Smooth muscle cell (in vitro differentiated cells): ENCODE data around the gene JAZF1. TPM values are rescaled to one million over a fixed set of nuclear protein-coding genes. Genes with fewer than 3 reads are reported as not detected.

Experiments used
- DNase-seq: peaks from one replicate; lab custom pipeline; 2025; ENCODE audit not compliant: unreplicated experiment; lab: John Stamatoyannopoulos, UW
- H2AFZ ChIP-seq: fragments of 200-600 bp; sonication (generic); 2 replicates; pipeline ENCODE4 v1.6.0; 2016; ENCODE audit warnings: antibody characterized with exemption, low read depth, mild to moderate bottlenecking
- H3F3A ChIP-seq: fragments of 200-600 bp; sonication (generic); 2 replicates; pipeline ENCODE4 v1.6.0; 2017; ENCODE audit warnings: antibody characterized with exemption, low read depth
- H3K27ac ChIP-seq: fragments of 200-600 bp; sonication (generic); 2 replicates; pipeline ENCODE4 v1.5.1; 2016; ENCODE audit warnings: low read depth, mild to moderate bottlenecking
- H3K27me3 ChIP-seq: fragments of 200-600 bp; sonication (generic); 2 replicates; pipeline ENCODE4 v1.6.1; 2016; ENCODE audit warnings: low read depth, mild to moderate bottlenecking
- H3K36me3 ChIP-seq: fragments of 200-600 bp; sonication (generic); 2 replicates; pipeline ENCODE4 v1.5.1; 2016; ENCODE audit warnings: low read depth
- H3K4me1 ChIP-seq: fragments of 200-600 bp; sonication (generic); 2 replicates; pipeline ENCODE4 v1.5.1; 2016; ENCODE audit warnings: low read depth
- H3K4me2 ChIP-seq: fragments of 200-600 bp; sonication (generic); 2 replicates; pipeline ENCODE4 v1.6.0; 2016; ENCODE audit warnings: mild to moderate bottlenecking
- H3K4me3 ChIP-seq: fragments of 200-600 bp; sonication (generic); 2 replicates; pipeline ENCODE4 v1.5.1; 2016; ENCODE audit warnings: mild to moderate bottlenecking
- H3K79me2 ChIP-seq: fragments of 200-600 bp; sonication (generic); 2 replicates; pipeline ENCODE4 v1.6.0; 2016; ENCODE audit warnings: low read depth, mild to moderate bottlenecking
- H3K9ac ChIP-seq: fragments of 200-600 bp; sonication (generic); 2 replicates; pipeline ENCODE4 v1.6.0; 2016; ENCODE audit warnings: low read depth
- H3K9me3 ChIP-seq: fragments of 200-600 bp; sonication (generic); replicated peaks from 2 replicates; pipeline ENCODE4 v1.5.1; 2016; ENCODE audit warnings: low read depth
- H4K20me1 ChIP-seq: fragments of 200-600 bp; sonication (generic); 2 replicates; pipeline ENCODE4 v1.6.0; 2016; ENCODE audit warnings: low read depth
- WGBS: methylation state at CpG from one replicate; pipeline ENCODE4 v1.1.7; 2016; ENCODE audit warnings: low lambda C conversion rate; 5-methylcytosine and 5-hydroxymethylcytosine counted together
- polyA plus RNA-seq: library from polyadenylated mRNA; unstranded; fragments of >200 nt; fragmentation: Nextera tagmentation; extraction: Ambion mirVana; gene quantifications from 2 replicates; pipeline ENCODE4 v1.2.1, GENCODE V29; 2016
- total RNA-seq: library from RNA; depleted of rRNA; stranded (reverse); fragments of >200 nt; gene quantifications from 2 replicates; pipeline ENCODE4 v1.2.3, GENCODE V29; 2014
- TF ChIP-seq, protein P1 (sequence below): fragments of 200-600 bp; sonication (generic); IDR thresholded peaks from 2 replicates; pipeline ENCODE4 v1.5.1; 2017; ENCODE audit warnings: borderline replicate concordance, mild to moderate bottlenecking, antibody characterized with exemption; ENCODE audit not compliant: insufficient read depth, poor library complexity, severe bottlenecking

JAZF1 gene
- total and polyA plus RNA-seq, 2 experiments from 2014 or later: 17.4 to 18.0 TPM

DNA sequence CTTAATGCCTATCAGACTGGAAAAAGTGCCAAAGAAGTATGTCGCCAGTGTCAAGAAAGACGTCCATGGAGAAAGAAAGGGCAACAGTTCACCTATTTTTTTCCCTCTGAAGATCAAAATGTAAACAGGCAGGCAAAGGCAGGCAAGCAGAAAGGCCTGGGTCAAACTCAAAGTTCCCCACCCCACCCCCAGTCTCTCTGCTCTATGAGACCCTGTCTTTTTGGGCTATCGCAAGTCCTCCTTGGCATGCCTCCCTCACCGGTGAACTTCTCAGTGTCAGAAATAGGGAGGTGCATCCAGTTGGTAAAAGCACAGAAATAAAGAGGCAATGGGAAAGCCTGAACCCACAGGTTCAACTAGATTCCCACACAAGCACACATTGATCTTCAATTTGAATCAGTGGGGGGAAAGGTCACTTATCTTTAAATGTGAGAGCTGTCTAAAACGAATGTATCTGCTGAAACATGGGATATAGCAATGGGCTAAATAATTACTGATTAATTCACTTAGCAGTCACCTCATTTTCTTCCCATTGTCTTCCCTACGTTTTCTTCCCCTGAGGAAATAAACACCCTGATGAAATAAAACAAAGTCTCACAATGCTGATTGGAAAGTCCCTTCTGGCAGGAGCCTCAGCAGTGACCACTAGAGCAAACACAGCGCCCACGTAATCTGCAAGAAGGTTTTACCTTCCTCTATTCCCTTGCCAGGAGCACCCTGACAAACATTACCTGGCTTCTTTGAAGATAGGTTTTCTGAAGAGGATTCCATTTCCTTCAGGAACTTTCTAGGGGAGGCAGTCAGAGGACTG is 31.1 kb downstream of the JAZF1 start:
- H3K4me3 ChIP-seq: no peak overlapping the region
- peaks cover 26% of the 10 kb centered on the region for H3K79me2 ChIP-seq
- no peak overlapping the region for H3K4me2 ChIP-seq
- no peak for DNase-seq
- no peak overlapping the region for H2AFZ ChIP-seq
- H3K4me1 ChIP-seq: peaks cover 3% of the 10 kb centered on the region
- TF ChIP-seq, protein P1, sequence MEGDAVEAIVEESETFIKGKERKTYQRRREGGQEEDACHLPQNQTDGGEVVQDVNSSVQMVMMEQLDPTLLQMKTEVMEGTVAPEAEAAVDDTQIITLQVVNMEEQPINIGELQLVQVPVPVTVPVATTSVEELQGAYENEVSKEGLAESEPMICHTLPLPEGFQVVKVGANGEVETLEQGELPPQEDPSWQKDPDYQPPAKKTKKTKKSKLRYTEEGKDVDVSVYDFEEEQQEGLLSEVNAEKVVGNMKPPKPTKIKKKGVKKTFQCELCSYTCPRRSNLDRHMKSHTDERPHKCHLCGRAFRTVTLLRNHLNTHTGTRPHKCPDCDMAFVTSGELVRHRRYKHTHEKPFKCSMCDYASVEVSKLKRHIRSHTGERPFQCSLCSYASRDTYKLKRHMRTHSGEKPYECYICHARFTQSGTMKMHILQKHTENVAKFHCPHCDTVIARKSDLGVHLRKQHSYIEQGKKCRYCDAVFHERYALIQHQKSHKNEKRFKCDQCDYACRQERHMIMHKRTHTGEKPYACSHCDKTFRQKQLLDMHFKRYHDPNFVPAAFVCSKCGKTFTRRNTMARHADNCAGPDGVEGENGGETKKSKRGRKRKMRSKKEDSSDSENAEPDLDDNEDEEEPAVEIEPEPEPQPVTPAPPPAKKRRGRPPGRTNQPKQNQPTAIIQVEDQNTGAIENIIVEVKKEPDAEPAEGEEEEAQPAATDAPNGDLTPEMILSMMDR: no peak
- WGBS: 88% methylated on average over 8 of the region's 8 CpGs
- H3K9ac ChIP-seq: no peak overlapping the region
- H4K20me1 ChIP-seq: peaks cover 34% of the 10 kb centered on the region
- H3F3A ChIP-seq: no peaks in the 10 kb centered on the region
- H3K9me3 ChIP-seq: no peaks in the 10 kb centered on the region
- H3K27ac ChIP-seq: no peak overlapping the region
- no peaks in the 10 kb centered on the region for H3K36me3 ChIP-seq
- no peaks in the 10 kb centered on the region for H3K27me3 ChIP-seq

DNA sequence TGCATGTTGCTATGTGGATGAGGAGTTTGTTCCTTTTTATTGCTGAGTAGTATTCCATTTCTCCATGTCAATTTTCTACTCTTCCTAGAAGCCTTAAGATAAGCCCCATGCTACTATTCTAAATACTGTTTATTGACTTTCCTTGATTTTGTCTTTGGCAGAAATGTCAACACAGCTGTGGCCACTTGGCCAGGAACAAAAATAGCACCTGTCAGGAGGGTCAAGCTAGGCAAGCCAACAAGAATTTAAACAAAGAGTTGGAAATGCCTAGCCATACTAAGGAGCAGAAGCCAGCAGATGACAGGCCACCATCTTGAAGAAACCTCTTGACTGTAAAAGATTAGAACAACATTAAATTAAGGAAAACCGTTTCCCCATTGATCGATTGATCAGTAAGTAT is 34.7 kb downstream of the JAZF1 start:
- H3K27ac ChIP-seq: no peak overlapping the region
- no peaks in the 10 kb centered on the region for H3F3A ChIP-seq
- 100% methylated on average over 2 of the region's 2 CpGs for WGBS
- H3K9me3 ChIP-seq: no peaks in the 10 kb centered on the region
- H2AFZ ChIP-seq: no peak overlapping the region
- H3K4me2 ChIP-seq: no peak overlapping the region
- H3K4me3 ChIP-seq: no peak overlapping the region
- no peak overlapping the region for H3K9ac ChIP-seq
- peaks cover 4% of the 10 kb centered on the region for H3K4me1 ChIP-seq
- no peak for DNase-seq
- no peaks in the 10 kb centered on the region for H3K27me3 ChIP-seq
- peaks cover 44% of the 10 kb centered on the region for H4K20me1 ChIP-seq
- no peaks in the 10 kb centered on the region for H3K36me3 ChIP-seq
- peaks cover 15% of the 10 kb centered on the region for H3K79me2 ChIP-seq
- TF ChIP-seq, protein P1: no peak

DNA sequence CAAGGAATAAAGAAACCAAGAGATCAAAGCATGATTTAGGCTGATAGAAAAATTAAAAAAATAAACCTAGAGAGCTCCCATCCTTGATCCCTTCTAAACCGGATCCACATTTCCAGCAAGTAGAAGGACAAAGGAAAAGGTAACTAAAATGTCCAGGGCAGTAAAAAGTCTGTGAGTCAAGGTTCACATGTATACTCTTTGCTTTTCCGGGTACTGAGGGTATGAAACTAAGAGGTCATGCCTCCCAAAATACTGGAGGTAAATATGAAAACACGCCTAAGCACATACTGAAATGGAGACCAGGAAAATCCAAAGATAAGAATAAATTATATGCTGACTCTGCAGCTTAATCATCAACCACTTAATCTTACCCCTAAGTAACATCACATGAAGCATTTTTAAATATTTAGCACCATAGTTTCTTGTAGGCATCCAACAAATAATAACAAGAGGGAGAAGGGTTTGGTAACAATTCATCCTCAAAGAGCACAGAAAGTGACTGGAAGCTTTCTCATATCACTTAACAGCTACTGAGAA is 35.4 kb downstream of the JAZF1 start:
- no peak overlapping the region for H3K9ac ChIP-seq
- peaks cover 15% of the 10 kb centered on the region for H3K79me2 ChIP-seq
- TF ChIP-seq, protein P1: no peak
- no peak overlapping the region for H3K27ac ChIP-seq
- WGBS: 91% methylated on average over 3 of the region's 3 CpGs
- no peaks in the 10 kb centered on the region for H3K27me3 ChIP-seq
- no peaks in the 10 kb centered on the region for H3K36me3 ChIP-seq
- H3K4me1 ChIP-seq: peaks cover 4% of the 10 kb centered on the region
- H4K20me1 ChIP-seq: peaks cover 42% of the 10 kb centered on the region
- no peak overlapping the region for H3K4me3 ChIP-seq
- no peaks in the 10 kb centered on the region for H3F3A ChIP-seq
- H2AFZ ChIP-seq: no peak overlapping the region
- DNase-seq: no peak
- H3K9me3 ChIP-seq: no peaks in the 10 kb centered on the region
- H3K4me2 ChIP-seq: no peak overlapping the region
